Measurements from ENCODE around the gene CACNA1D.

- TF ChIP-seq CTCF (conservative IDR thresholded peaks at IDR 0.05) (no peak), ZFX (IDR thresholded peaks at IDR 0.05) (no peak)
Observed at GRCh38 chr3:53511246-53511645, 16.8 kb downstream of the CACNA1D start.

Measured in C4-2B (cell line).